Measurements from ENCODE around the gene TBC1D5.
"Not testable (repeated sequence)": the region's sequence is repeated elsewhere in the genome, so short reads cannot be mapped to it uniquely, and the experiment has no call there.

Gene TBC1D5

DNA sequence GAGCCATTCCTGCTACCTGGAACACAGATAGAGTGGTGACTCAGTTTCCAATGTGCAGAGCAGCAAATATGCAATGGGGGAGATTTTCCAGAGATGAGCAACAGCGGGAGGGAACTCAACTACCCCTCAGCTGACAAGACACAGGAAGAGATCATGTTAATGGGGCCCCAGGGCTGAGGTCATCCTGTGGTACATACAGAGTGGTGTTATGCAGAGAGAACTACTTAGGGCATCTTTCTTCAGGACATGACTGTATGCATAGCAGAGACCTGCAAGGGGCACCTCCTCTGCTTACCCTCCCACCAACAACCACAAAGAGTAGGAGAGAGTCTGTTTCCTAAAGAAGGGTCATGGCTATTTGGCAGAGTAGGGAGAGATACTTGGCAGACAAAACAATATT is 6.8 kb upstream of the TBC1D5 start:
- DNase-seq (ENCODE audit: low read depth in 1 of 2, low spot score in 1 of 2): no peak

- no peak for DNase-seq (ENCODE audit: low read depth in 1 of 2, low spot score in 1 of 2)
Observed at GRCh38 chr3:17747890-17748247, 5.4 kb upstream of the TBC1D5 start.

DNA sequence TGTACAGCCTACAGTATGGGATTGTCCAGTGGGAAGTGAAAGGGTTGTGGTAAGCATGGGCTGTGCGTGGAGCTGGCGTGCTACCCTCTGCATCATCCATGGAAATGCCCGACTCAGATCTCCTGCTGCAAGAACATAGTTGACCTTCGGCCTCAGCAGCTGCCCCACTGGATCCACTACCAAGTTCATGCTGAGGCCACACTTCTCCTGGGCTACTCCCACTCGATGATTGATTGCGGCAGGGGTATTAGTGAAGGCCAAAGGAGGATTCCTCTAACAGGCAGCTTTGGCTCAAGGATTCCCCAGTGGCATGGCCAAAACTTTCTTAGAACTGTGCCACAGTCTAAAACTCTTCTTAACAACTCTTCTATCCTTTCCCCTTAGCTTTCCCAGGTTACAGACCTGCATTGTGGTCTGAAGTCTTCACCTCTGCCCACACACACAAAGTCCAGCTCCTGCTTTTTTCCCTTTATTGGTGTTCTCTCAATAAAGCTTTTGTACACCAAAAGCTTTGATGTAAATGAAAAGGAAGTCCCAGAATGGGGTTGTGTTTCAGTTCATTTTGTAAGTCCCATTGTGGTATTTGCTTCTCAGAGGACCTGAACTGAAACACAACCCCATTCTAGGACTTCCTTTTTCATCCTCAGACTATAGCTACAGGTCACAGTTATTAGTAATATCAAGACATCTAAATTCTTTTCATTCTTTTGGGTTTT is 4.9 kb upstream of the TBC1D5 start:
- DNase-seq (ENCODE audit: low read depth in 1 of 2, low spot score in 1 of 2): no peak

GRCh38 chr3:17745894-17746293 is 3.5 kb upstream of the TBC1D5 start:
- no peak for DNase-seq (ENCODE audit: low read depth in 1 of 2, low spot score in 1 of 2)

- no peak for DNase-seq (ENCODE audit: low read depth in 1 of 2, low spot score in 1 of 2)
Observed at GRCh38 chr3:17745301-17745700, 2.9 kb upstream of the TBC1D5 start.

DNA sequence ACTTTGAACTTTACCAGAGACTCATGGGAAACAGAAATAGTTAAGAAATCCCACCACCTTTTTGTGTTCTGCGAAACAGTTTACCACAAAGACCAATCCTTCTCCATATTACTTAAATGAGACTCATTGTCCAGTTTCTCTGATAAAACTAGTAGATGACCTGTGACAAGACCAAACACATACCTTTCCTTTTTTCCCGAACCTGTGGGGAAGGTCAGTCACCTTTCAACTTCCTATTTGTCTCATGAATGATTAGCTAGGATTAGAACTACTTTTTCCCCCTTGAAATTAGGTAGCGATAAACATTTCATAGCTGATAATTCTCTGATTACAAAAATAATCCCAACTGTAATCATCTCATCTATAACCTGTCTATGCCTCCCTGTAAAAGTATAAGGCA is 2.3 kb upstream of the TBC1D5 start:
- DNase-seq (ENCODE audit: low read depth in 1 of 2, low spot score in 1 of 2): no peak

- no peak for DNase-seq (ENCODE audit: low read depth in 1 of 2, low spot score in 1 of 2)
Observed at GRCh38 chr3:17743658-17743995, 1.2 kb upstream of the TBC1D5 start.

DNA sequence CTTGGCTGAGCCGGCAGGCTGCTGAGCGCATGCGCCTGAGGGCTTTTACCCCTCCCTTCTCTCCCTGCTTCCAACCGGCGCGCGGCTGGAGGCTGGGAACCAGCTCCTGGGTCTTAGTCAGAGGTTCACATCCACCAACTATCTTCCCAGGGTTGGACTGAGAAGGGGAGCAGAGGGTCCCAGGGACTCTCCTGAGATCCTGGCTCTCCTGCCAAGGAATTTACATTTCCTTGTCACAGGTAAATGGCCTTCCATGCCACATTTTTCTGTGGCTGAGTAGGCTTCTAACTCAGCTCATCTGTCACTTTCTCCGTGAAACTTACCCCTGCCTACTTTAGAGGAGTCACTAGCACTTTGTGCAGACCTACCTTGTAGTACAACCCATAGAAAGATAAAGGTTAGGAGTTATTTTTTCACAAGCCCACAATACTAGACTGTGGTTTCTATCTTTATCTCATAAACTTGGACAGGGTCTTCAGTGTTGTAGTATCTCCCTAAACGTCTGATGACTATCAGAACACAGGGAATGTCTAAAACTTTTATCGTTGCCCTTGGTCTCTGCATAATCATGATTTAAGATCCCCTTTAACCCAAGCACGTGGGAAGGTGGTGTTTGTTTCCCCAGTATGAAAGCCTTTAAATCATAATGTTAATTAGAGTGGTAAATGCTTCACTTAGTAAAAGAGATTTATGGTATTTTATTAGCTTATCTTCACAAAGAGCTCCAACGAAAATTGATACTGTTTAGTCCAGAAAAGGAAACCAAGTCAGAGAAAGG is 638 bp upstream of the TBC1D5 start:
- DNase-seq (ENCODE audit: low read depth in 1 of 2, low spot score in 1 of 2): no peak

- DNase-seq (ENCODE audit: low read depth in 1 of 2, low spot score in 1 of 2): no peak
Observed at GRCh38 chr3:17741621-17742101, 770 bp downstream of the TBC1D5 start.

GRCh38 chr3:17740721-17741141 is 1.7 kb downstream of the TBC1D5 start:
- DNase-seq (ENCODE audit: low read depth in 1 of 2, low spot score in 1 of 2): no peak

DNA sequence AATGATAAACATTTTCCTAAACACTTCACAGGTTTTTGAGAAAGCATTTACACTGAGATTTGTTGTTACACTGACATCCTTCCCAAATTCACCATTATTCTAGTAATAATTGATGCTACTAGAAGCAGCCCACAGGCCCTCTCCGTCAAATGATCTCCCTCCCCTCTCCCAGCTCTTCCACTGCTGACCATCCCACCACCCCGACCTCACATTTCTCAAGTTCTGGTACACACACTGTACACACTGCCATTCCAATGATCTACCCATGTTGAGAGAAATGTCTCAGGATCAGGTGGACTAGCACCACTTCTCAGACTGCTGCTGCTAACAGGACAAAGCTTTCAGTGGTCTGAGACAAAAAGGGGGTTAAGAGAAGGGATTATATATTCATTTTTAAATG is 3.5 kb downstream of the TBC1D5 start:
- no peak for DNase-seq (ENCODE audit: low read depth in 1 of 2, low spot score in 1 of 2)

GRCh38 chr3:17738219-17738618 is 4.2 kb downstream of the TBC1D5 start:
- DNase-seq (ENCODE audit: low read depth in 1 of 2, low spot score in 1 of 2): no peak

DNA sequence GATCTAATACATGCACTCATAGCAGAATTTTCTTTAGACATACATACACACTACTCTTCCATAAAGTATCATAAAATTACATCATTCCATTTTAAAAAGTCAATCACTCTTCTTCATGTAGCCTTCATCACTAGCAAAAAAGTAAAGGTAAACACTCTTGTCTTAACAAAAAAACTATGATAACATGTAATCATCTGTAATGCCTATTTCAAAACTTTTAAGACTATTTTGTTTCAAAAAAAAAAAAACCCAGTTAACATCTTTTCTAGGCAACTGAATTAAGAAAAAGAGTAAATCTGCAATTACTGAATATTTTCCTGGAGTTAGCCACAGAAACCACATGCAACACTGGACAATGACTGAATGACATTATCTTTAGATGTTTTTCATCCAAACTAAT is 4.8 kb downstream of the TBC1D5 start:
- no peak for DNase-seq (ENCODE audit: low read depth in 1 of 2, low spot score in 1 of 2)

DNA sequence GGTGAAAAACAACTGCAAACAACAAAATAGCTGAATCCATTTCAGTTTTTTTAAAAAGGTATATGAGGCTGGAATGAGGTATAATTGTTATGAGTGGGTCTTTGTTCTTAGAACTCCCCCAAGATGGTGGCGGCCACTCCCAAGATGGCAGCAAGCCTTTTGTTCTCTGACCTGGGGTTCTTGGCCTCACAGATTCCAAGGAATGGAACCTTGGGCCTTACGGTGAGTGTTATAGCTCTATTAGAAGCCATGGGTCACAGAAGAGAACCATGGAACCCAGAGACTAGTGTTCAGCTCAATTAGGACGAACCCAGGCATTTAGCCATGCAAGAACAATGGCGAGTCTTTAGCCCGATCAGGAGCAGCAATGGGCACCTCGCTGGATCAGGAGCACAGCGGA is 7.1 kb downstream of the TBC1D5 start:
- DNase-seq (ENCODE audit: low read depth in 1 of 2, low spot score in 1 of 2): not testable (repeated sequence)

DNA sequence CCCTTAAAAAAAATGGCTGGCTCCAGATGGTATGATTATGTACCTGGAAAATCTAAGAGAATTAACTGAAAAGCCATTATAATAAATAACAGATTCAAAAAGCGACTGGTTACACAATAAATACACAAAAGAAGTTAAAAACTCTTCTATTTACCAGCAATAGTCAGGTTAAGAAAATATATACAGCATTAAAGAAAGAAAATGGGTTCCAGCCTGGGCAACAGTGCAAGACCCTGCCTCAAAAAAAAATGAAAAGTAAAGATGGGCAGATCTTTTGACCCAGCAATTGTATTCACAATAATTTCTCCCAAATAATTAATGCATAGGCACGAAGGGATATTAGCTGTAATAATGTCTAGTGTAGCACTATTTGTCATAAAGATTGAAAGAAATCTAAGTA is 8.7 kb downstream of the TBC1D5 start:
- DNase-seq (ENCODE audit: low read depth in 1 of 2, low spot score in 1 of 2): no peak

- DNase-seq (ENCODE audit: low read depth in 1 of 2, low spot score in 1 of 2): no peak
Observed at GRCh38 chr3:17733215-17733614, 9.2 kb downstream of the TBC1D5 start.

DNA sequence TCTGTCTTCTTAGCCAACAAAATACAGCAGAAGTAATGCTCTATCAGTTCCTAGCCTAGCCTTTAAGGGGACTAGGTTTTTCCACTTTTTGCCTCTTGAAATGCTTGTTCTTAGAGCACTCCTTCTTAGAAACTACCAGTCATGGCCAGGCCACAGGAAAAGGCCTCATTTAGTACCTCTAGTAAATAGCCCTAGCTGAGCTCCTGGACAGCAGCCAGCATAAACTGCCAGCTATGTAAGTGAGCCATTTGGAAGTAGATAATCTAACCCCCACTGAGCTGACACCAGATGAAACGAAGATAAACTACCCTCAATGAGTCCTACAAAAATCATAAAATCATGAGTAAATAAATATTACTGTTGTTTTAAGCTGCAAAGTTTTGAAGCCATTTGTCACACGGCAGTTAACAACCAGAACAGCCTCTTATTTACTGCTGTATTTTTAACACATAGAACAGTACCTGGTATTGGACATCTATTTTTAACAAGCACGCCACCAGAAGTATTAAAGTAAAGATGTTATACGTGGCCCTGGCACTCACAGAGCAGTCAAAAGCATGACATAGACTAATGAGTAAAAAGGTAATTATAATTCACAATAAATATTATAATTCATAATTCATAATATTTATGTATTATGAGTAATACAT is 12.0 kb downstream of the TBC1D5 start:
- DNase-seq (ENCODE audit: low read depth in 1 of 2, low spot score in 1 of 2): no peak

GRCh38 chr3:17726313-17726712 is 16.1 kb downstream of the TBC1D5 start:
- no peak for DNase-seq (ENCODE audit: low read depth in 1 of 2, low spot score in 1 of 2)

GRCh38 chr3:17725844-17726243 is 16.6 kb downstream of the TBC1D5 start:
- not testable (repeated sequence) for DNase-seq (ENCODE audit: low read depth in 1 of 2, low spot score in 1 of 2)

- no peak for DNase-seq (ENCODE audit: low read depth in 1 of 2, low spot score in 1 of 2)
Observed at GRCh38 chr3:17724948-17725347, 17.5 kb downstream of the TBC1D5 start.

DNA sequence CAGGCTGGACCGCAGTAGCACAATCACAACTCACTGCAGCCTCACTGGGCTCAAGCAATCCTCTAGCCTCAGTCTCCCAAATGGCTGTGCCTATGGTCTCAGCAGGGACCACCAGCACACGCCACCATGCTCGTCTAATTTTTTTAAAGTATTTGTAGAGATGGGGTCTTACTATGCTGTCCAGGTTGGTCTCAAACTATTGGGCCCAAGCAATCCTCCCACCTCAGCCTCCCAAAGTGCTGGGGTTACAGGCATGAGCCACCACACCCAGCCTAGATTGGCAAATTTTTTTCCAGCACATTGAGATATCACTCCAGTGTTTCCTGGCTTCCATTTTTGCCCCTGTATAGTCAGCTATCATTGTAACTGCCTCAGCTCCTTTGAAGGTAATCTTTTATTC is 18.3 kb downstream of the TBC1D5 start:
- no peak for DNase-seq (ENCODE audit: low read depth in 1 of 2, low spot score in 1 of 2)

DNA sequence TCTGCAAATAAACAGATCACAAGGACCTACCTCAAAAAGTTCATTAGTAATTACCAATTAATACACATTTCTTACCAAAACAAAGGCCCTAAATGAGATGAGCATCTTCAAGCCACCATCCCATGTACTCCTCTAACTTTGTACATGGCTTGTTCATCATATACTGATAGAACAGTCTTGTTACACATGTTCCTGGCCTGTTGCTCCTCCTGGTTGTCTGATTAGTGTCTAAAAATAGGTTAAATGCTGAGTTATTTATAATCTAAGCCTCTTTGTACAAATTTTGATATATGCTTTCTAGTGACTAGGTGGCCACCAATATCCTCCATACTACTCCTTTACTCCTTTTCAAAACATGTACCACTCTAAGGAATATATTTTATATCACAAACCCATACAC is 25.0 kb downstream of the TBC1D5 start:
- DNase-seq (ENCODE audit: low read depth in 1 of 2, low spot score in 1 of 2): no peak

Measured in activated T-helper 1 cell treated with anti-CD3 and anti-CD28 coated beads, Interleukin-2, amount 50 U/mL, for 16 hours (primary cell).